ENCODE data around the gene RIMKLA.
A peak's percentile ranks its signal among the peaks of the same experiment; 100 is the strongest.

RIMKLA gene

GRCh38 chr1:42431514-42431913, 50.9 kb downstream of the RIMKLA start:
- DNase-seq = no peak

GRCh38 chr1:42432714-42433113, 52.1 kb downstream of the RIMKLA start:
- DNase-seq = no peak

- DNase-seq = no peak
Observed at GRCh38 chr1:42433369-42433768, 52.8 kb downstream of the RIMKLA start.

GRCh38 chr1:42434340-42434739, 53.7 kb downstream of the RIMKLA start:
- no peak for DNase-seq

GRCh38 chr1:42439940-42440339, 59.3 kb downstream of the RIMKLA start:
- no peak for DNase-seq

GRCh38 chr1:42442662-42443061, 62.1 kb downstream of the RIMKLA start:
- DNase-seq = no peak

GRCh38 chr1:42449256-42449655, 68.7 kb downstream of the RIMKLA start:
- DNase-seq = no peak

- no peak for DNase-seq
Observed at GRCh38 chr1:42450061-42450460, 69.5 kb downstream of the RIMKLA start.

GRCh38 chr1:42453386-42453785, 72.8 kb downstream of the RIMKLA start:
- DNase-seq = no peak

GRCh38 chr1:42454403-42454802, 73.8 kb downstream of the RIMKLA start:
- DNase-seq = no peak

- peak; percentile 95 for DNase-seq
Observed at GRCh38 chr1:42456010-42456753, 75.6 kb downstream of the RIMKLA start, which contains the start of the genes PPCS and ZMYND12. Gene PPCS (plus strand): TSS chr1:42456543. CDS start chr1:42456566, 23 bp downstream. Gene ZMYND12 (minus strand): TSS chr1:42456022. CDS start chr1:42455997, 25 bp downstream.

GRCh38 chr1:42456754-42457089, 76.1 kb downstream of the RIMKLA start:
- DNase-seq = peak; percentile 63

- no peak for DNase-seq
Observed at GRCh38 chr1:42461196-42461595, 80.6 kb downstream of the RIMKLA start.

- peak; percentile 97 for DNase-seq
Observed at GRCh38 chr1:42462828-42463763, 82.5 kb downstream of the RIMKLA start, which contains the start of gene CCDC30. Gene CCDC30 (plus strand): TSS chr1:42463286. CDS start chr1:42480552, 17,266 bp downstream.

- no peak for DNase-seq
Observed at GRCh38 chr1:42463921-42464320, 83.3 kb downstream of the RIMKLA start.

- DNase-seq = no peak
Observed at GRCh38 chr1:42466030-42466429, 85.4 kb downstream of the RIMKLA start.

- DNase-seq = no peak
Observed at GRCh38 chr1:42469727-42470126, 89.1 kb downstream of the RIMKLA start.

Data from stimulated activated CD4-positive, alpha-beta T cell treated with anti-CD3 and anti-CD28 coated beads, Interleukin-4, amount 100 ng/mL, for 24 hours (primary cell).